ENCODE measurements around the gene CKAP2L.

DNA sequence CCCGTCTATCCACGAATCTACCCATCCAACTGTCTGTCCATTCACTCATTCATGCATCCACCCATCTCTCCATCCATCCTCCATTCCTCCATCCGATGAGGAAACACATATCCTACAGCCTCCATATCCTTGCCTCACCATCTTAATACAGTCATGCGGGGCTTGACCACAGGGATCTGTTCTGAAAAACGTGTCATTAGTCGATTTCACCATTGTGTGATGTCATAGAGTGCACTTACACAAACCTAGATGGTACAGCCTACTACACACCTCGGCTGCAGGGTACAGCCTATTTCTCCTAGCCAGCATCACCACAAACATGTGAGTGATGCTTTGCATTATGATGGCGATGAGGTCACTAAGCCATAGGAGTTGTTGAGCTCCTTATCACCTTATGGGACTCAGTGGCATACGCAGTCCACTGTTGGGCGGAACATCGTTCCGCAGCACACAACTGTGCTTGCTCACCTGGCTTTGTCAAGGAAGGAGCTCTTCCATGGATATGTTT lies 45.5 kb downstream of the CKAP2L start:
- TF ChIP-seq, protein P1, sequence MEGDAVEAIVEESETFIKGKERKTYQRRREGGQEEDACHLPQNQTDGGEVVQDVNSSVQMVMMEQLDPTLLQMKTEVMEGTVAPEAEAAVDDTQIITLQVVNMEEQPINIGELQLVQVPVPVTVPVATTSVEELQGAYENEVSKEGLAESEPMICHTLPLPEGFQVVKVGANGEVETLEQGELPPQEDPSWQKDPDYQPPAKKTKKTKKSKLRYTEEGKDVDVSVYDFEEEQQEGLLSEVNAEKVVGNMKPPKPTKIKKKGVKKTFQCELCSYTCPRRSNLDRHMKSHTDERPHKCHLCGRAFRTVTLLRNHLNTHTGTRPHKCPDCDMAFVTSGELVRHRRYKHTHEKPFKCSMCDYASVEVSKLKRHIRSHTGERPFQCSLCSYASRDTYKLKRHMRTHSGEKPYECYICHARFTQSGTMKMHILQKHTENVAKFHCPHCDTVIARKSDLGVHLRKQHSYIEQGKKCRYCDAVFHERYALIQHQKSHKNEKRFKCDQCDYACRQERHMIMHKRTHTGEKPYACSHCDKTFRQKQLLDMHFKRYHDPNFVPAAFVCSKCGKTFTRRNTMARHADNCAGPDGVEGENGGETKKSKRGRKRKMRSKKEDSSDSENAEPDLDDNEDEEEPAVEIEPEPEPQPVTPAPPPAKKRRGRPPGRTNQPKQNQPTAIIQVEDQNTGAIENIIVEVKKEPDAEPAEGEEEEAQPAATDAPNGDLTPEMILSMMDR (IDR thresholded peaks at IDR 0.05) = no peak
- no peak for TF ChIP-seq POLR2A (IDR thresholded peaks at IDR 0.05)

Measured in heart left ventricle (tissue), 13 donors.